ENCODE measurements around the gene VAV3. TPM values are rescaled to one million over a fixed set of nuclear protein-coding genes. Genes with fewer than 3 reads are reported as not detected.

VAV3 gene
- total RNA-seq, 1 donor from 2014 or later = 4.8 TPM

DNA sequence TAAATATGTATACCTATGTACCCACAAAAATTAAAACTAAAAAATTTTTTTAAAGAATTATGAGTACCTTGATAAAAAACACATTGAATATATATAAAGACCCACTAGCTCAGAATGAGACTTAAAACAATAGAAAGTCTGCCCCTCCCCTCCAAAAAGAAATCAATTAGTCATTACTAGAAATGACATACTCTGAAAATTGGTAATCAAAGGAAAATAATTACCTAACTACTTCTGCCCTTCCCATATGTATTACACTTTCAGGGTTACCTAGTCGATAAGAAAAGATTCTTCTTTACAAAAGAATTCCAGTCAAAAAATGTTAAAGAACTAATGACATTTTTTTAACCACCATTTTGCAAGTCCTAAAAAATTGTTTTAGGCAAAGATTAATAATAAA, 34.7 kb downstream of the VAV3 start:
- no peak for DNase-seq (ENCODE audit: low read depth)
- TF ChIP-seq, protein P1, sequence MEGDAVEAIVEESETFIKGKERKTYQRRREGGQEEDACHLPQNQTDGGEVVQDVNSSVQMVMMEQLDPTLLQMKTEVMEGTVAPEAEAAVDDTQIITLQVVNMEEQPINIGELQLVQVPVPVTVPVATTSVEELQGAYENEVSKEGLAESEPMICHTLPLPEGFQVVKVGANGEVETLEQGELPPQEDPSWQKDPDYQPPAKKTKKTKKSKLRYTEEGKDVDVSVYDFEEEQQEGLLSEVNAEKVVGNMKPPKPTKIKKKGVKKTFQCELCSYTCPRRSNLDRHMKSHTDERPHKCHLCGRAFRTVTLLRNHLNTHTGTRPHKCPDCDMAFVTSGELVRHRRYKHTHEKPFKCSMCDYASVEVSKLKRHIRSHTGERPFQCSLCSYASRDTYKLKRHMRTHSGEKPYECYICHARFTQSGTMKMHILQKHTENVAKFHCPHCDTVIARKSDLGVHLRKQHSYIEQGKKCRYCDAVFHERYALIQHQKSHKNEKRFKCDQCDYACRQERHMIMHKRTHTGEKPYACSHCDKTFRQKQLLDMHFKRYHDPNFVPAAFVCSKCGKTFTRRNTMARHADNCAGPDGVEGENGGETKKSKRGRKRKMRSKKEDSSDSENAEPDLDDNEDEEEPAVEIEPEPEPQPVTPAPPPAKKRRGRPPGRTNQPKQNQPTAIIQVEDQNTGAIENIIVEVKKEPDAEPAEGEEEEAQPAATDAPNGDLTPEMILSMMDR (IDR thresholded peaks at IDR 0.05; ENCODE audit: insufficient read depth, low read length, poor library complexity, severe bottlenecking) = no peak
- H3K27me3 ChIP-seq (ENCODE audit: control insufficient read depth, insufficient read depth, low read length) = no peaks in the 10 kb centered on the region
- H3K4me3 ChIP-seq (ENCODE audit: low read depth, low read length) = no peak overlapping the region
- H3K36me3 ChIP-seq (ENCODE audit: control insufficient read depth, insufficient read depth, low read length) = no peaks in the 10 kb centered on the region

DNA sequence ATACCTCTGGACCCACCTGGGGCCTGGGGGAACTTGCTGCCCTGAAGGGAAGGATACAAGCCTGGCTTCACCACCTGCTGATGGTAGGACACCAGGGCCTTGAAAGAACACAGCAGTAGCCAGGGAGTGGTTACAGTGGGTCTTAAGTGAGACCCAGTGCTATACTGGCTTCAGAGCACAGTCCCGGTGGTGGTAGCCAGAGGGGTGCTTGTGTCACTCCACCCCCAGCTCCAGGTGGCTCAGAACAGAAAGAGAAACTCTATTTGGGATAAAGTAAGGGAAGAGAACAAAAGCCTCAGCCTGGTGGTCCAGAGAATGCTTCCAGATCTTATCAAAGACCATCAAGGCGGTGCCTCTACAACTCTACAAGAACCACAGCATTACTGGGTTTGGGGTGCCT, 37.2 kb downstream of the VAV3 start:
- TF ChIP-seq, protein P1 (IDR thresholded peaks at IDR 0.05; ENCODE audit: insufficient read depth, low read length, poor library complexity, severe bottlenecking) = no peak

DNA sequence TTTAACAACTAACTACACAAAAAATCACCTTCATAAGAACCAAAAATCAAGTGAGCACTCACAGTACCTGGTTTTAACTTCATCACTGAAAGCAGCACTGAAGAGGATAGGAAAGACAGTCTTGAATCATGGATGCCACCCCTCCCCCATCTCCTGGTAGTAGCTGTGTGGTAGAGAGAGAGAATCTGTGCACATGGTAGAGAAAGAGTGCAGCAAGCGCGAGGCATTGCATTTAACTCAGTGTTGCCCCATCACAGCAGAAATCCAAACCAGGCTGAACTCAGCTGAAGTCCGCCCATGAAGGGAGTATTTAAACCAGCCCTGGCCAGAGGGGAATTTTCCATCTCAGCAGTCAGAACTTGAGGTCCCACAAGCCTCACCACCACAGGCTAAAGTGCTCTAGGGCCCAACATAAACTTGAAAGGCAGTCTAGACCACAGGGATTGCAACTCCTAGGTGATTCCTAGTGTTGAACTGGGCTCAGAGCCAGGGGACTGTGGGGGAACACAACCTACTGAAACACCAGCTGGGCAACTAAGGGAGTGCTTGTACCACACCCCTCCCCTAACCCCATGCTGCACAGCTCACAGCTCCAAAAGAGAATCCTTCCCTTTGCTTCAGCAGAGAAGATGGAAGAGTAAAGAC, 38.4 kb downstream of the VAV3 start:
- Histone ChIP-seq H3K27me3 (ENCODE audit: control insufficient read depth, insufficient read depth, low read length) (no peaks in the 10 kb centered on the region), H3K4me3 (ENCODE audit: low read depth, low read length) (no peak overlapping the region), H3K36me3 (ENCODE audit: control insufficient read depth, insufficient read depth, low read length) (no peaks in the 10 kb centered on the region)
- DNase-seq (ENCODE audit: low read depth) = no peak
- TF ChIP-seq, protein P1 (IDR thresholded peaks at IDR 0.05; ENCODE audit: insufficient read depth, low read length, poor library complexity, severe bottlenecking) = no peak

More for the DNA sequence above, 37.2 kb downstream of the VAV3 start:
- Histone ChIP-seq H3K4me3 (ENCODE audit: low read depth, low read length) (no peak overlapping the region), H3K36me3 (ENCODE audit: control insufficient read depth, insufficient read depth, low read length) (no peaks in the 10 kb centered on the region), H3K27me3 (ENCODE audit: control insufficient read depth, insufficient read depth, low read length) (no peaks in the 10 kb centered on the region)
- DNase-seq (ENCODE audit: low read depth) = no peak

DNA sequence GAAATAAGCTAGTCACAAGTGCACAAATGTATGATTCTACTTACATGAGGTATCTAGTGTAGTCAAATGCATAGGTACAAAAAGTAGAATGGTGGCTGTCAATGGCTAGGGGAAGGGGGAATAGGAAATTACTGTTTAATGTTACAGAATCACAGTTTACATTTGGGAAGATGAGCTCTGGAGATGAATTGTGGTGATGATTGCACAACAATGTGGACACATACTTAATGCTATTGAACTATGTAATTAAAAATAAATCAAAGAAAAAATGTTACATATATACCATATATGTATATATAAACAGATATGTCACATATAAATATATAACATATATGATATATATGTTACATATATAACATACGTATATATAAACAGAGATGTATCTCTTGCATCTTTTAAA, 39.4 kb downstream of the VAV3 start:
- Histone ChIP-seq H3K36me3 (ENCODE audit: control insufficient read depth, insufficient read depth, low read length) (no peaks in the 10 kb centered on the region), H3K27me3 (ENCODE audit: control insufficient read depth, insufficient read depth, low read length) (no peaks in the 10 kb centered on the region), H3K4me3 (ENCODE audit: low read depth, low read length) (no peak overlapping the region)
- TF ChIP-seq, protein P1 (IDR thresholded peaks at IDR 0.05; ENCODE audit: insufficient read depth, low read length, poor library complexity, severe bottlenecking) = no peak
- DNase-seq (ENCODE audit: low read depth) = no peak

DNA sequence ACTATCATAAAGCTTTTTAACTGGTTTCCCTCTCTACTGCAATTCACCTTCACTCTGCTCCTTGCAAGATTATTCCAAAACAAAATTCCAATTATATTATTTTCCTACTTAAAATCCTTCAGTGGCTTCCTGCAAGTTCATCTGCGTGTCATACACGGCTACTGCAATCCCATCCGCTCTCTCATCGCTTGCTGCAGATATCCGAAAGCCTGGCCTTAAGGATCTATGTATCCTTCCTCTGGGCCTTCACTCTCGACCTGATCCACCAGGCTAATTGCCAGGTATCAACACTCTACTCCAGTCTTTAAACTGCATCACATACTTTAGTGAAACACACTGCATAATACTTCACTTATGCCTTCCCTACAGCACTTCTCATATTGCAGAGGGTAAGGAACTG, 44.0 kb downstream of the VAV3 start:
- H3K36me3 ChIP-seq (ENCODE audit: control insufficient read depth, insufficient read depth, low read length) = no peaks in the 10 kb centered on the region
- H3K4me3 ChIP-seq (ENCODE audit: low read depth, low read length) = no peak overlapping the region
- H3K27me3 ChIP-seq (ENCODE audit: control insufficient read depth, insufficient read depth, low read length) = no peaks in the 10 kb centered on the region
- TF ChIP-seq, protein P1 (IDR thresholded peaks at IDR 0.05; ENCODE audit: insufficient read depth, low read length, poor library complexity, severe bottlenecking) = no peak
- DNase-seq (ENCODE audit: low read depth) = no peak

DNA sequence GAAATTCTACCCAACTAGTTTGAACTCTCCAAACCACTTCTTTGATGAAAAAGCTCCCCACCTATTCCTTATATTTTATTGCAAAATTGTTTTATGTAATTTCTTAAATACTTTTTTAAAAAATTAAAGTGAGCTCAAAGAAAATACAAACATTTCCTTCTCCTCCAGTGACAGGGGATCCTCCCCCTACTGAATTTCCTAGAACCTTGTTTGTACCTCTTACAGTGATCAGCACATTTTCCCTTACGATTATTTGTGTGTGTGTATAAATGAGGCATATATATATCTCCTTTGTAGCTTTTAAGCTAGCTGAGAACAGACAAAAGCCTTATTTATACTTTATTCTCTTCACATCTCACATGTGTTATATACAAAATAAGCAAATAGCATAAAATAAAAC, 44.4 kb downstream of the VAV3 start:
- TF ChIP-seq, protein P1 (IDR thresholded peaks at IDR 0.05; ENCODE audit: insufficient read depth, low read length, poor library complexity, severe bottlenecking) = no peak
- no peak for DNase-seq (ENCODE audit: low read depth)
- Histone ChIP-seq H3K36me3 (ENCODE audit: control insufficient read depth, insufficient read depth, low read length) (no peaks in the 10 kb centered on the region), H3K27me3 (ENCODE audit: control insufficient read depth, insufficient read depth, low read length) (no peaks in the 10 kb centered on the region), H3K4me3 (ENCODE audit: low read depth, low read length) (no peak overlapping the region)

All from kidney epithelial cell (primary cell).